Naive thymus-derived CD4-positive, alpha-beta T cell (primary cell): ENCODE data around the gene SLIT3. TPM values are rescaled to one million over a fixed set of nuclear protein-coding genes. Genes with fewer than 3 reads are reported as not detected.
A peak's percentile ranks its signal among the peaks of the same experiment; 100 is the strongest.

ENCODE experiments used
- ATAC-seq: fragments of 150-1000 bp; cut with Tn5 transposase; 2 replicates; pipeline ENCODE4 v1.10.0; 2021; ENCODE audit warnings: mild to moderate bottlenecking, moderate library complexity
- CTCF ChIA-PET: fragments of 350-600 bp; sonication (Branson Sonifier 250); formaldehyde crosslinking; loops from one replicate; lab custom pipeline; 2021; ENCODE audit warnings: antibody characterized with exemption; lab: Charles Lee
- POLR2A ChIA-PET: fragments of 350-600 bp; sonication (Branson Sonifier 250); formaldehyde crosslinking; loops from one replicate; lab custom pipeline; 2021; ENCODE audit warnings: antibody characterized with exemption, inconsistent platforms; lab: Charles Lee
- DNase-seq, 9 donors: peaks; one replicate each; pipeline versions ENCODE4 v3.0.0 to v3.0.0-alpha.2; 2020 to 2022; ENCODE audit warnings: mixed read lengths in 1 of 9
- H3K27ac ChIP-seq: one replicate; pipeline ENCODE4 v1.7.0; 2013; ENCODE audit warnings: mild to moderate bottlenecking, low read depth, low read length, moderate library complexity
- H3K27me3 ChIP-seq, 2 donors: one replicate each; pipeline ENCODE4 v1.7.0; 2013; ENCODE audit warnings: low read length in 2 of 2, mild to moderate bottlenecking in 2 of 2, moderate library complexity in 2 of 2; ENCODE audit not compliant: control insufficient read depth in 2 of 2, insufficient read depth in 2 of 2
- H3K36me3 ChIP-seq, 3 experiments: 1 replicate in 2 of 3; 2 replicates in 1 of 3; pipeline ENCODE4 v1.7.0; 2013; ENCODE audit warnings: low read length in 3 of 3, mild to moderate bottlenecking in 3 of 3, moderate library complexity in 1 of 3; ENCODE audit not compliant: insufficient read depth in 3 of 3, control insufficient read depth in 2 of 3
- H3K4me1 ChIP-seq, 2 donors: one replicate each; pipeline ENCODE4 v1.7.0; 2013; ENCODE audit warnings: low read length in 2 of 2, mild to moderate bottlenecking in 2 of 2, moderate library complexity in 1 of 2; ENCODE audit not compliant: control insufficient read depth in 2 of 2, insufficient read depth in 2 of 2
- H3K4me3 ChIP-seq: 2 replicates; pipeline ENCODE4 v1.7.0; 2013; ENCODE audit warnings: mild to moderate bottlenecking, low read length
- H3K9me3 ChIP-seq, 3 experiments: 1 replicate in 2 of 3; 2 replicates in 1 of 3; pipeline ENCODE4 v1.7.0; 2013; ENCODE audit warnings: low read length in 3 of 3; ENCODE audit not compliant: control insufficient read depth in 2 of 3
- H3K27ac Mint-ChIP-seq, 9 donors: one replicate each; pipeline ENCODE4 v1.8.0; 2020 to 2022; ENCODE audit warnings: mixed read lengths in 9 of 9, mild to moderate bottlenecking in 8 of 9, moderate library complexity in 5 of 9, inconsistent platforms in 2 of 9
- H3K27me3 Mint-ChIP-seq, 5 donors: one replicate each; pipeline ENCODE4 v1.8.0; 2021 to 2022; ENCODE audit warnings: mixed read lengths in 5 of 5, mild to moderate bottlenecking in 1 of 5
- H3K36me3 Mint-ChIP-seq, 5 donors: one replicate each; pipeline ENCODE4 v1.8.0; 2020 to 2022; ENCODE audit warnings: mixed read lengths in 5 of 5, mild to moderate bottlenecking in 3 of 5, inconsistent platforms in 1 of 5
- H3K4me1 Mint-ChIP-seq, 7 donors: one replicate each; pipeline ENCODE4 v1.8.0; 2020 to 2022; ENCODE audit warnings: mixed read lengths in 7 of 7, mild to moderate bottlenecking in 3 of 7, inconsistent platforms in 1 of 7
- H3K4me3 Mint-ChIP-seq, 10 donors: one replicate each; pipeline ENCODE4 v1.8.0; 2020 to 2022; ENCODE audit warnings: mild to moderate bottlenecking in 10 of 10, mixed read lengths in 10 of 10, moderate library complexity in 6 of 10, inconsistent platforms in 2 of 10
- H3K9me3 Mint-ChIP-seq, 11 donors: one replicate each; pipeline ENCODE4 v1.8.0; 2020 to 2022; ENCODE audit warnings: mixed read lengths in 11 of 11, mild to moderate bottlenecking in 4 of 11, inconsistent platforms in 1 of 11, moderate library complexity in 1 of 11
- intact Hi-C, 2 donors: fragments of 100-400 bp; cut with micrococcal nuclease; formaldehyde crosslinking; loops; one replicate each; pipeline ENCODE4 v1.15.1; 2023
- polyA plus RNA-seq, 2 donors: library from polyadenylated mRNA; unstranded; fragments of 300-500 nt; fragmentation: Illumina TruSeq; gene quantifications; one replicate each; pipeline ENCODE4 v1.2.3, GENCODE V29; 2021
- total RNA-seq, 6 experiments: library from RNA in 5 of 6; stranded (reverse) in 5 of 6; gene quantifications; 1 replicate in 5 of 6; 2 replicates in 1 of 6; pipeline ENCODE4 v1.2.3 and lab custom pipeline; 2021 to 2026

Gene SLIT3
- total and polyA plus RNA-seq, 7 experiments from 2014 or later: 0.34 TPM; not detected in 6

GRCh38 chr5:168858994-168859393, 441.9 kb downstream of the SLIT3 start:
- Mint-ChIP-seq H3K27ac (no peak overlapping the region), H3K9me3 (no peaks in the 10 kb centered on the region), H3K4me1 (no peaks in the 10 kb centered on the region), H3K4me3 (no peak overlapping the region), H3K36me3 (no peaks in the 10 kb centered on the region), H3K27me3 (peaks cover 0 to 18% (median 7%) of the 10 kb centered on the region in 5 donors)
- intact Hi-C loops: no loop called here
- H3K27ac ChIP-seq: no peak overlapping the region
- DNase-seq (no peak), ATAC-seq (no peak)
- ChIA-PET CTCF (no interaction called here), POLR2A (no interaction called here)
- H3K27me3 ChIP-seq: no peaks in the 10 kb centered on the region
- no peaks in the 10 kb centered on the region for H3K9me3 ChIP-seq
- no peak overlapping the region for H3K4me3 ChIP-seq
- no peaks in the 10 kb centered on the region for H3K4me1 ChIP-seq
- no peaks in the 10 kb centered on the region for H3K36me3 ChIP-seq

- POLR2A ChIA-PET: no interaction called here
- Histone ChIP-seq H3K27me3 (no peaks in the 10 kb centered on the region), H3K36me3 (no peaks in the 10 kb centered on the region), H3K9me3 (no peaks in the 10 kb centered on the region), H3K4me1 (no peaks in the 10 kb centered on the region), H3K4me3 (no peak overlapping the region), H3K27ac (no peak overlapping the region)
- no peak for ATAC-seq
- Mint-ChIP-seq H3K27me3 (peaks cover 0 to 18% (median 7%) of the 10 kb centered on the region in 5 donors), H3K4me1 (no peaks in the 10 kb centered on the region), H3K4me3 (no peak overlapping the region), H3K9me3 (no peaks in the 10 kb centered on the region), H3K27ac (no peak overlapping the region), H3K36me3 (no peaks in the 10 kb centered on the region)
- intact Hi-C loops: no loop called here
- CTCF ChIA-PET: no interaction called here
- no peak for DNase-seq
Observed at GRCh38 chr5:168858371-168858770, 442.6 kb downstream of the SLIT3 start.

DNA sequence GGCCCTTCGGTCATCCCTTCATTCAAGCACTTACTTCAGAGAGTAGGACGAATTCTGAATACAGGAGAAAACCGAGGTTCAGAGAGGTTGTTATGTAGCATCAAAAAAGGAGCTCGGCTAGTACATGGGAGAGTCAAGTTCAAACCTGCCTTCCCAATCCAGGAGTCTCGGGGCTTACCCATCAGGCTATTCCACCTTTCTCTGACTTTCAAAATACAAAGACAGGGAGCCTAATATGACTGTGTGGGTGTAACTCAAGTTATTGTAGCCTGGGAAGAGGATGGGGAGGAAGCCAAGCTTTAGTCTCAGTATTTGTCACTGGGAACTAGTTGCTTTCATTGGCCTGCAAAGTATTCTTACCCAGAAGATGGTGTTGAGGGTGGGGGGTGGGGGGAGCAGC, 447.0 kb downstream of the SLIT3 start:
- H3K4me3 ChIP-seq: no peak overlapping the region
- no peaks in the 10 kb centered on the region for H3K27me3 ChIP-seq
- H3K9me3 ChIP-seq: no peaks in the 10 kb centered on the region
- ATAC-seq (no peak), DNase-seq (no peak)
- ChIA-PET POLR2A (no interaction called here), CTCF (no interaction called here)
- no peaks in the 10 kb centered on the region for H3K4me1 ChIP-seq
- peaks cover 0 to 23% (median 10%) of the 10 kb centered on the region in 7 donors for H3K4me1 Mint-ChIP-seq
- no peak overlapping the region for H3K4me3 Mint-ChIP-seq
- H3K27ac Mint-ChIP-seq: peak overlapping the region in 1 of 9 donors; percentile 4
- no peak overlapping the region for H3K27ac ChIP-seq
- peaks cover 0 to 2% (median 0%) of the 10 kb centered on the region in 11 donors for H3K9me3 Mint-ChIP-seq
- H3K36me3 Mint-ChIP-seq: no peaks in the 10 kb centered on the region
- H3K27me3 Mint-ChIP-seq: peaks cover 10 to 23% (median 11%) of the 10 kb centered on the region in 5 donors
- H3K36me3 ChIP-seq: no peaks in the 10 kb centered on the region
- intact Hi-C loops: loop anchor here in 1 of 2 donors (2.0 to 5.0 kb wide), 2 partner anchors 52 to 275 kb away; partner anchors contain the start of gene PANK3

DNA sequence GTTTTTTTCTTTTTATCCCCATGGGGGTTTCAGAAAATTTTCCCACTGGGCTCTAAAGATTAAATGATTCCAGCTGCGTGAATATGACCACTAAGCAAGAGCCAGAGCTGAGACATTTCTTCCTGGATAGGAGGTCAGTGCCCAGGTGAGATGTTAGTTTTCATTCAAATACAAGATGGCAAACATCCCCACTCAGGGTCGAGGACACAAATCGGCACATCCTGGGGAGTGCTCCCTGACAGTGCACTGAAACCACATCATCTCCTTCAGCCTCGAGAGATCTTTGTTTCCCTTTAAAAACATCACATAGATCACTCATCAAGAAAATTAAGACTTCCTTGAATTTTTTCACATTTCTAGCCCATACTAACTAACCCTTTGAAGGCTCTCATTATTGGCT, 448.6 kb downstream of the SLIT3 start:
- intact Hi-C loops: loop anchor here in 1 of 2 donors (2.0 to 5.0 kb wide), 2 partner anchors 50 to 274 kb away; partner anchors contain the start of gene PANK3
- H3K9me3 ChIP-seq: no peaks in the 10 kb centered on the region
- no peak overlapping the region for H3K4me3 ChIP-seq
- H3K27ac ChIP-seq: no peak overlapping the region
- Mint-ChIP-seq H3K9me3 (peaks cover 0 to 2% (median 0%) of the 10 kb centered on the region in 11 donors), H3K4me1 (peaks cover 0 to 23% (median 10%) of the 10 kb centered on the region in 7 donors), H3K27ac (peak overlapping the region in 2 of 9 donors; percentile 21 to 79), H3K36me3 (no peaks in the 10 kb centered on the region), H3K4me3 (peak overlapping the region in 4 of 10 donors; percentile 12 to 69 (median 16)), H3K27me3 (peaks cover 9 to 23% (median 10%) of the 10 kb centered on the region in 5 donors)
- no peaks in the 10 kb centered on the region for H3K27me3 ChIP-seq
- ChIA-PET CTCF (no interaction called here), POLR2A (no interaction called here)
- no peaks in the 10 kb centered on the region for H3K36me3 ChIP-seq
- ATAC-seq (no peak), DNase-seq (no peak)
- H3K4me1 ChIP-seq: no peaks in the 10 kb centered on the region

- Histone ChIP-seq H3K36me3 (no peaks in the 10 kb centered on the region), H3K27ac (no peak overlapping the region), H3K4me3 (no peak overlapping the region), H3K27me3 (no peaks in the 10 kb centered on the region), H3K9me3 (no peaks in the 10 kb centered on the region), H3K4me1 (no peaks in the 10 kb centered on the region)
- H3K4me1 Mint-ChIP-seq: peaks cover 0 to 23% (median 10%) of the 10 kb centered on the region in 7 donors
- H3K27ac Mint-ChIP-seq: peak overlapping the region in 3 of 9 donors; percentile 56 to 79 (median 69)
- peaks cover 10 to 23% (median 12%) of the 10 kb centered on the region in 5 donors for H3K27me3 Mint-ChIP-seq
- intact Hi-C loops: loop anchor here in 1 of 2 donors (2.0 to 5.0 kb wide), 2 partner anchors 50 to 273 kb away; partner anchors contain the start of gene PANK3
- H3K9me3 Mint-ChIP-seq: peaks cover 0 to 2% (median 0%) of the 10 kb centered on the region in 11 donors
- ChIA-PET POLR2A (no interaction called here), CTCF (no interaction called here)
- no peaks in the 10 kb centered on the region for H3K36me3 Mint-ChIP-seq
- ATAC-seq (no peak), DNase-seq (peak in 2 of 9 donors; percentile 20 to 30)
- peak overlapping the region in 4 of 10 donors; percentile 4 to 69 (median 12) for H3K4me3 Mint-ChIP-seq
Observed at GRCh38 chr5:168851902-168852321, 449.0 kb downstream of the SLIT3 start.

DNA sequence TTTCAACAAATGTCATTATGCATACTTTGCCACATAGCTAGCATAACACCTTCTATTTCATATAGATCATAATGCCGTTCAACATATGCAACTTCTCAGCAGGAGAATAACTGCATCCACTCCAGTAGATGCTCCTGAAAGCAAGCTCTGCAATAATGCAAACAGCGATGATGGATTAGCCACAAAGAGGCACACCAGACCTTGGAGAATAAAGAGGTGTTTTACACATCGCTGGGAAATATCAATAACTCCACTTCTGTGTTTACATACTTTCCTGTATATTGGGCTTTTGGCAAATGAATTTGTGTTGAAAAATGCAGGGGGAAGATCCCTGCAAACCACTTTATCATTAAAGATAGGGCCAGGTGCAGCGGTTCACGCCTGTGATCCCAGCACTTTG, 450.3 kb downstream of the SLIT3 start:
- no peaks in the 10 kb centered on the region for H3K36me3 Mint-ChIP-seq
- ChIA-PET CTCF (no interaction called here), POLR2A (no interaction called here)
- Histone ChIP-seq H3K27ac (no peak overlapping the region), H3K27me3 (no peaks in the 10 kb centered on the region), H3K36me3 (no peaks in the 10 kb centered on the region), H3K4me3 (no peak overlapping the region), H3K4me1 (no peaks in the 10 kb centered on the region), H3K9me3 (no peaks in the 10 kb centered on the region)
- H3K4me1 Mint-ChIP-seq: peaks cover 0 to 23% (median 10%) of the 10 kb centered on the region in 7 donors
- no peak overlapping the region for H3K27ac Mint-ChIP-seq
- intact Hi-C loops: loop anchor here in 1 of 2 donors (5.0 kb wide), 1 partner anchor 48 kb away; no protein-coding TSS in a partner anchor
- peaks cover 9 to 30% (median 14%) of the 10 kb centered on the region in 5 donors for H3K27me3 Mint-ChIP-seq
- DNase-seq: no peak
- peaks cover 0 to 2% (median 0%) of the 10 kb centered on the region in 11 donors for H3K9me3 Mint-ChIP-seq
- ATAC-seq: no peak
- no peak overlapping the region for H3K4me3 Mint-ChIP-seq

GRCh38 chr5:168848569-168848968, 452.4 kb downstream of the SLIT3 start:
- Mint-ChIP-seq H3K4me3 (no peak overlapping the region), H3K4me1 (peaks cover 0 to 23% (median 10%) of the 10 kb centered on the region in 7 donors), H3K27me3 (peaks cover 5 to 33% (median 16%) of the 10 kb centered on the region in 5 donors), H3K9me3 (peaks cover 0 to 2% (median 0%) of the 10 kb centered on the region in 11 donors), H3K36me3 (no peaks in the 10 kb centered on the region), H3K27ac (no peak overlapping the region)
- ATAC-seq: no peak
- DNase-seq: no peak
- H3K27me3 ChIP-seq: no peaks in the 10 kb centered on the region
- H3K27ac ChIP-seq: no peak overlapping the region
- intact Hi-C loops: no loop called here
- no peaks in the 10 kb centered on the region for H3K9me3 ChIP-seq
- POLR2A ChIA-PET: no interaction called here
- H3K4me1 ChIP-seq: no peaks in the 10 kb centered on the region
- H3K4me3 ChIP-seq: no peak overlapping the region
- CTCF ChIA-PET: no interaction called here
- no peaks in the 10 kb centered on the region for H3K36me3 ChIP-seq
